ENCODE data around the gene SLC25A15. TPM values are rescaled to one million over a fixed set of nuclear protein-coding genes. Genes with fewer than 3 reads are reported as not detected.

Gene SLC25A15
- total and polyA plus RNA-seq, 2 donors: 3.0 to 14.5 TPM

GRCh38 chr13:40790154-40790616, 774 bp downstream of the SLC25A15 start:
- Histone ChIP-seq H3K4me3 (ENCODE audit: low read length in 2 of 2) (peak overlapping the region; percentile 48 to 87), H3K9me3 (ENCODE audit: control insufficient read depth in 2 of 2, insufficient read depth in 1 of 2, low read length in 1 of 2) (no peaks in the 10 kb centered on the region), H3K36me3 (ENCODE audit: control insufficient read depth in 2 of 2, insufficient read depth in 2 of 2, low read length in 1 of 2) (peaks cover 4 to 9% of the 10 kb centered on the region in 2 donors), H3K4me1 (ENCODE audit: control insufficient read depth in 2 of 2, insufficient read depth in 2 of 2, low read length in 2 of 2) (peaks cover 0 to 11% of the 10 kb centered on the region in 2 donors), H3K27me3 (ENCODE audit: control insufficient read depth in 2 of 2, insufficient read depth in 1 of 2, low read length in 1 of 2) (peaks cover 0 to 3% of the 10 kb centered on the region in 2 donors), H3K27ac (ENCODE audit: low read depth in 1 of 2, low read length in 1 of 2) (no peak overlapping the region)
- DNase-seq (ENCODE audit: low read depth in 6 of 9, low spot score in 9 of 9): no peak
- 59% methylated on average over 9 of the region's 9 CpGs for WGBS

GRCh38 chr13:40792284-40793051, 3.1 kb downstream of the SLC25A15 start:
- Histone ChIP-seq H3K36me3 (ENCODE audit: control insufficient read depth in 2 of 2, insufficient read depth in 2 of 2, low read length in 1 of 2) (peaks cover 4 to 15% of the 10 kb centered on the region in 2 donors), H3K9me3 (ENCODE audit: control insufficient read depth in 2 of 2, insufficient read depth in 1 of 2, low read length in 1 of 2) (no peaks in the 10 kb centered on the region), H3K27ac (ENCODE audit: low read depth in 1 of 2, low read length in 1 of 2) (no peak overlapping the region), H3K27me3 (ENCODE audit: control insufficient read depth in 2 of 2, insufficient read depth in 1 of 2, low read length in 1 of 2) (peaks cover 0 to 3% of the 10 kb centered on the region in 2 donors), H3K4me3 (ENCODE audit: low read length in 2 of 2) (no peak overlapping the region), H3K4me1 (ENCODE audit: control insufficient read depth in 2 of 2, insufficient read depth in 2 of 2, low read length in 2 of 2) (peaks cover 0 to 11% of the 10 kb centered on the region in 2 donors)
- no peak for DNase-seq (ENCODE audit: low read depth in 6 of 9, low spot score in 9 of 9)
- 95% methylated on average over 10 of the region's 10 CpGs for WGBS

- Histone ChIP-seq H3K27ac (ENCODE audit: low read depth in 1 of 2, low read length in 1 of 2) (no peak overlapping the region), H3K27me3 (ENCODE audit: control insufficient read depth in 2 of 2, insufficient read depth in 1 of 2, low read length in 1 of 2) (peaks cover 0 to 3% of the 10 kb centered on the region in 2 donors), H3K9me3 (ENCODE audit: control insufficient read depth in 2 of 2, insufficient read depth in 1 of 2, low read length in 1 of 2) (no peaks in the 10 kb centered on the region), H3K4me3 (ENCODE audit: low read length in 2 of 2) (no peak overlapping the region), H3K36me3 (ENCODE audit: control insufficient read depth in 2 of 2, insufficient read depth in 2 of 2, low read length in 1 of 2) (peaks cover 4 to 15% of the 10 kb centered on the region in 2 donors), H3K4me1 (ENCODE audit: control insufficient read depth in 2 of 2, insufficient read depth in 2 of 2, low read length in 2 of 2) (peaks cover 0 to 13% of the 10 kb centered on the region in 2 donors)
- WGBS: over 99% methylated on average over 3 of the region's 3 CpGs
- DNase-seq (ENCODE audit: low read depth in 6 of 9, low spot score in 9 of 9): no peak
These were observed 3.9 kb downstream of the SLC25A15 start for GRCh38 chr13:40793339-40793738.

GRCh38 chr13:40794414-40795368, 5.3 kb downstream of the SLC25A15 start:
- Histone ChIP-seq H3K27ac (ENCODE audit: low read depth in 1 of 2, low read length in 1 of 2) (no peak overlapping the region), H3K9me3 (ENCODE audit: control insufficient read depth in 2 of 2, insufficient read depth in 1 of 2, low read length in 1 of 2) (no peaks in the 10 kb centered on the region), H3K4me1 (ENCODE audit: control insufficient read depth in 2 of 2, insufficient read depth in 2 of 2, low read length in 2 of 2) (peaks cover 0 to 10% of the 10 kb centered on the region in 2 donors), H3K36me3 (ENCODE audit: control insufficient read depth in 2 of 2, insufficient read depth in 2 of 2, low read length in 1 of 2) (peaks cover 4 to 24% of the 10 kb centered on the region in 2 donors), H3K4me3 (ENCODE audit: low read length in 2 of 2) (no peak overlapping the region), H3K27me3 (ENCODE audit: control insufficient read depth in 2 of 2, insufficient read depth in 1 of 2, low read length in 1 of 2) (peaks cover 0 to 3% of the 10 kb centered on the region in 2 donors)
- DNase-seq (ENCODE audit: low read depth in 6 of 9, low spot score in 9 of 9): no peak
- 96% methylated on average over 13 of the region's 13 CpGs for WGBS

GRCh38 chr13:40796649-40797048, 7.2 kb downstream of the SLC25A15 start:
- Histone ChIP-seq H3K36me3 (ENCODE audit: control insufficient read depth in 2 of 2, insufficient read depth in 2 of 2, low read length in 1 of 2) (peaks cover 9 to 24% of the 10 kb centered on the region in 2 donors), H3K4me1 (ENCODE audit: control insufficient read depth in 2 of 2, insufficient read depth in 2 of 2, low read length in 2 of 2) (peaks cover 0 to 5% of the 10 kb centered on the region in 2 donors), H3K27me3 (ENCODE audit: control insufficient read depth in 2 of 2, insufficient read depth in 1 of 2, low read length in 1 of 2) (no peaks in the 10 kb centered on the region), H3K27ac (ENCODE audit: low read depth in 1 of 2, low read length in 1 of 2) (no peak overlapping the region), H3K4me3 (ENCODE audit: low read length in 2 of 2) (no peak overlapping the region), H3K9me3 (ENCODE audit: control insufficient read depth in 2 of 2, insufficient read depth in 1 of 2, low read length in 1 of 2) (no peaks in the 10 kb centered on the region)
- no peak for DNase-seq (ENCODE audit: low read depth in 6 of 9, low spot score in 9 of 9)
- WGBS: 98% methylated on average over 6 of the region's 6 CpGs

GRCh38 chr13:40798380-40798779, 9.0 kb downstream of the SLC25A15 start:
- H3K9me3 ChIP-seq (ENCODE audit: control insufficient read depth in 2 of 2, insufficient read depth in 1 of 2, low read length in 1 of 2): no peaks in the 10 kb centered on the region
- H3K36me3 ChIP-seq (ENCODE audit: control insufficient read depth in 2 of 2, insufficient read depth in 2 of 2, low read length in 1 of 2): peaks cover 9 to 32% of the 10 kb centered on the region in 2 donors
- no peak for DNase-seq (ENCODE audit: low read depth in 6 of 9, low spot score in 9 of 9)
- no peak overlapping the region for H3K27ac ChIP-seq (ENCODE audit: low read depth in 1 of 2, low read length in 1 of 2)
- H3K27me3 ChIP-seq (ENCODE audit: control insufficient read depth in 2 of 2, insufficient read depth in 1 of 2, low read length in 1 of 2): no peaks in the 10 kb centered on the region
- peaks cover 0 to 5% of the 10 kb centered on the region in 2 donors for H3K4me1 ChIP-seq (ENCODE audit: control insufficient read depth in 2 of 2, insufficient read depth in 2 of 2, low read length in 2 of 2)
- no peak overlapping the region for H3K4me3 ChIP-seq (ENCODE audit: low read length in 2 of 2)
- 73% methylated on average over 9 of the region's 9 CpGs for WGBS

- H3K36me3 ChIP-seq (ENCODE audit: control insufficient read depth in 2 of 2, insufficient read depth in 2 of 2, low read length in 1 of 2): peaks cover 6 to 28% of the 10 kb centered on the region in 2 donors
- H3K27ac ChIP-seq (ENCODE audit: low read depth in 1 of 2, low read length in 1 of 2): no peak overlapping the region
- WGBS: 94% methylated on average over 4 of the region's 4 CpGs
These were observed 10.1 kb downstream of the SLC25A15 start for GRCh38 chr13:40799508-40799907.

GRCh38 chr13:40800559-40800958, 11.1 kb downstream of the SLC25A15 start:
- Histone ChIP-seq H3K9me3 (ENCODE audit: control insufficient read depth in 2 of 2, insufficient read depth in 1 of 2, low read length in 1 of 2) (no peaks in the 10 kb centered on the region), H3K4me3 (ENCODE audit: low read length in 2 of 2) (no peak overlapping the region), H3K36me3 (ENCODE audit: control insufficient read depth in 2 of 2, insufficient read depth in 2 of 2, low read length in 1 of 2) (peaks cover 8 to 29% of the 10 kb centered on the region in 2 donors), H3K27me3 (ENCODE audit: control insufficient read depth in 2 of 2, insufficient read depth in 1 of 2, low read length in 1 of 2) (no peaks in the 10 kb centered on the region), H3K27ac (ENCODE audit: low read depth in 1 of 2, low read length in 1 of 2) (no peak overlapping the region), H3K4me1 (ENCODE audit: control insufficient read depth in 2 of 2, insufficient read depth in 2 of 2, low read length in 2 of 2) (peaks cover 0 to 5% of the 10 kb centered on the region in 2 donors)
- DNase-seq (ENCODE audit: low read depth in 6 of 9, low spot score in 9 of 9): no peak
- 88% methylated on average over 5 of the region's 5 CpGs for WGBS

More at GRCh38 chr13:40799508-40799907, 10.1 kb downstream of the SLC25A15 start:
- peaks cover 0 to 5% of the 10 kb centered on the region in 2 donors for H3K4me1 ChIP-seq (ENCODE audit: control insufficient read depth in 2 of 2, insufficient read depth in 2 of 2, low read length in 2 of 2)
- DNase-seq (ENCODE audit: low read depth in 6 of 9, low spot score in 9 of 9): no peak
- no peak overlapping the region for H3K4me3 ChIP-seq (ENCODE audit: low read length in 2 of 2)
- no peaks in the 10 kb centered on the region for H3K9me3 ChIP-seq (ENCODE audit: control insufficient read depth in 2 of 2, insufficient read depth in 1 of 2, low read length in 1 of 2)
- H3K27me3 ChIP-seq (ENCODE audit: control insufficient read depth in 2 of 2, insufficient read depth in 1 of 2, low read length in 1 of 2): no peaks in the 10 kb centered on the region
